ENCODE results near the gene RFX1. TPM values are rescaled to one million over a fixed set of nuclear protein-coding genes. Genes with fewer than 3 reads are reported as not detected.

Gene RFX1
- total and polyA plus RNA-seq, 9 of the 15 experiments (the other 6 are each of a cell fraction or from before 2014, with no cell fraction given), result 0.14 to 19.3 (median 1.2) TPM

GRCh38 chr19:13958043-13958442, 48.1 kb downstream of the RFX1 start (continued):
- TF ChIP-seq ZNF592 (IDR thresholded peaks at IDR 0.05), result 0 out of 2 replicates have a peak, but pooled peaks have one; percentile 34
- TF ChIP-seq TFAP4 (CRISPR knock-in tag; IDR thresholded peaks at IDR 0.05; ENCODE audit: borderline replicate concordance), result peak; percentile 51; the same call in 1 of the 2 replicates
- no peak for TF ChIP-seq E4F1 (CRISPR knock-in tag; IDR thresholded peaks at IDR 0.05; ENCODE audit: borderline replicate concordance)
- TF ChIP-seq MCM3 (IDR thresholded peaks at IDR 0.05), result no peak
- no peak for TF ChIP-seq PATZ1 (CRISPR knock-in tag; IDR thresholded peaks at IDR 0.05; ENCODE audit: borderline replicate concordance)
- TF ChIP-seq SUPT5H (IDR thresholded peaks at IDR 0.05), result no peak
- TF ChIP-seq E2F6 (IDR thresholded peaks at IDR 0.05; ENCODE audit: borderline replicate concordance in 1 of 2, extremely low read depth in 1 of 2, insufficient read depth in 1 of 2, insufficient read length in 1 of 2, low read depth in 1 of 2, low read length in 1 of 2, poor library complexity in 1 of 2, severe bottlenecking in 1 of 2), result peak in 1 of 2 experiments; percentile 10
- TF ChIP-seq ZNF384 (IDR thresholded peaks at IDR 0.05; ENCODE audit: low read depth, low read length), result no peak
- no peak for TF ChIP-seq CEBPB (tag; IDR thresholded peaks at IDR 0.05)
- TF ChIP-seq CREB3 (tag; conservative IDR thresholded peaks at IDR 0.05; ENCODE audit: low read depth), result no peak
- TF ChIP-seq TCFL5 (CRISPR knock-in tag; conservative IDR thresholded peaks at IDR 0.05), result no peak
- TF ChIP-seq ARID1B (IDR thresholded peaks at IDR 0.05), result peak; percentile 60
- no peak for TF ChIP-seq TAF7 (tag; IDR thresholded peaks at IDR 0.05)
- no peak for TF ChIP-seq BMI1 (IDR thresholded peaks at IDR 0.05; ENCODE audit: low read length)
- TF ChIP-seq POLR2AphosphoS5 (IDR thresholded peaks at IDR 0.05; ENCODE audit: control insufficient read depth, insufficient read depth, low read depth, low read length), result 0 out of 2 replicates have a peak, but pooled peaks have one; percentile 21
- no peak for TF ChIP-seq ZNF644 (tag; IDR thresholded peaks at IDR 0.05; ENCODE audit: low read depth)
